ENCODE data around the gene ERBB4. TPM values are rescaled to one million over a fixed set of nuclear protein-coding genes. Genes with fewer than 3 reads are reported as not detected.
A peak's percentile ranks its signal among the peaks of the same experiment; 100 is the strongest.
"Not testable (repeated sequence)": the region's sequence is repeated elsewhere in the genome, so short reads cannot be mapped to it uniquely, and the experiment has no call there.

Gene ERBB4
- total RNA-seq, 2 donors from 2014 or later = 1.0 to 32.8 TPM

DNA sequence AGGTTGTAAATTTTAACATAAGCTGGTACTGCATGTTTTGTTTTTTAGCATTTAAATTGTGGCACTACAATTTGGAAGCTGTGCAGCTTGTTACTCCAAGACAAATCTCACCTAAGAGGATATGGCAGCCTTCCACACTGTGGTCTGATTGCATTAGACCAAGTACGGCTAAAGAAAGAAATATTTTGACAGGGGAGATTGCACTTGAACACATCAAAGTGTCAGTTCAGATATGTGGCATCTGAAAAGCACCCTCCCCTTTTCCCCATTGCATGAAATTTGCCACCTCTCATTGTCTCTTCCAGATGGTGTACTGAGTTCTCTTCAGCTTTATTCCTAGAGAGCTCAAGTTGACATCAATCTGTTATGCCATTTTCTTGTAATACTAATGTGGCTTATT, 295.9 kb downstream of the ERBB4 start:
- Histone ChIP-seq H3K4me3 (no peak overlapping the region), H3K4me1 (replicated peaks) (no peaks in the 10 kb centered on the region), H3K9me3 (no peaks in the 10 kb centered on the region), H3K27ac (no peak overlapping the region), H3K36me3 (no peaks in the 10 kb centered on the region), H3K27me3 (replicated peaks; ENCODE audit: insufficient read depth) (no peaks in the 10 kb centered on the region)
- intact Hi-C loops (cut with DNase I) = no loop called here
- TF ChIP-seq CTCF (IDR thresholded peaks at IDR 0.05) = no peak
- TF ChIP-seq POLR2AphosphoS5 (IDR thresholded peaks at IDR 0.05) = no peak
- TF ChIP-seq POLR2A (IDR thresholded peaks at IDR 0.05) = no peak
- no peak for DNase-seq (ENCODE audit: low spot score)
- 47% methylated on average over 1 of the region's 1 CpG for WGBS

DNA sequence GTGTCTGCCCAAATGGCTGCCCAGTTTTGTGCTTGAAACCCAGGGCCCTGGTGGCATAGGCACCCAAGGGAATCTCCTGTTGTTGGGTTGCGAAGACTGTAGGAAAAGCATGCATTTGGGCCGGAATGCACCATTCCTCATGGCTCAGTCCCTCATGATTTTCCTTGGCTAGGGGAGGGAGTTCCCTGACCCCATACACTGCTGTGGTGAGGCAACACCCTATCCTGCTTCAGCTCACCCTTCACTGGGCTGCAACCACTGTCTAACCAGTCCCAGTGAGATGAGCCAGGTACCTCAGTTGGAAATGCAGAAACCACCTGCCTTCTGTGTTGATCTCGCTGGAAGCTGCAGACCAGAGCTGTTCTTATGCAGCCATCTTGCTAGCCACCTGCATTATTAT, 300.4 kb downstream of the ERBB4 start:
- H3K27ac ChIP-seq; H3K27me3 ChIP-seq (replicated peaks; ENCODE audit: insufficient read depth); H3K4me3 ChIP-seq; H3K36me3 ChIP-seq; H3K4me1 ChIP-seq (replicated peaks); H3K9me3 ChIP-seq; intact Hi-C loops (cut with DNase I); DNase-seq (ENCODE audit: low spot score): not testable (repeated sequence)
- WGBS = 86% methylated on average over 3 of the region's 3 CpGs

- no peak for TF ChIP-seq POLR2A (IDR thresholded peaks at IDR 0.05)
- no peak for TF ChIP-seq CTCF (IDR thresholded peaks at IDR 0.05)
- TF ChIP-seq POLR2AphosphoS5 (IDR thresholded peaks at IDR 0.05) = no peak
- Histone ChIP-seq H3K4me3 (no peak overlapping the region), H3K4me1 (replicated peaks) (no peaks in the 10 kb centered on the region), H3K27ac (no peak overlapping the region), H3K9me3 (no peaks in the 10 kb centered on the region), H3K36me3 (no peaks in the 10 kb centered on the region), H3K27me3 (replicated peaks; ENCODE audit: insufficient read depth) (no peaks in the 10 kb centered on the region)
- DNase-seq (ENCODE audit: low spot score) = no peak
- WGBS = 56% methylated on average over 13 of the region's 13 CpGs
- intact Hi-C loops (cut with DNase I) = no loop called here
Measured at GRCh38 chr2:212237350-212238095, 301.1 kb downstream of the ERBB4 start.

- no peaks in the 10 kb centered on the region for H3K36me3 ChIP-seq
- 15% methylated on average over 2 of the region's 2 CpGs for WGBS
Measured at GRCh38 chr2:212228743-212229171, 309.8 kb downstream of the ERBB4 start.

DNA sequence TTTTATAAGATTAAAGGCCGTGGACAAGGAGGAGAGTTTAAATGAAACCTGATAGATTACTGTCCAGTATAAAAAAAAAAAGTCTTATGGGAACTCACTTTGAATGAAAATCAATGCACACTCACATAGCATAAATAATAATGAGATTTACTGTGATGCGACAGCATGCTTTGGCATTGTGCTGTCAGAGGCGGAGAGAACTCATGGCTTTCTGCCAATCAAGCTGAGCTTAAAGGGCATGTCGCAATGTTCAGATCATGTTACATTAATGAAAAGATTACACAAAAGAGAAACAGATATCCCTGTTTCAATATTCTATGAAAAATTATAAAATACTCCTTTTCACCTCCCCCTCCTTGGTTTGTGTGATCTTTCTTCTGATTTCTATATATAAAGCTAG, 310.8 kb downstream of the ERBB4 start:
- DNase-seq (ENCODE audit: low spot score) = peak; percentile 76
- intact Hi-C loops (cut with DNase I) = no loop called here
- TF ChIP-seq CTCF (IDR thresholded peaks at IDR 0.05) (no peak), POLR2A (IDR thresholded peaks at IDR 0.05) (no peak), POLR2AphosphoS5 (IDR thresholded peaks at IDR 0.05) (peak; percentile 76)

More at GRCh38 chr2:212228743-212229171, 309.8 kb downstream of the ERBB4 start:
- no peak overlapping the region for H3K4me3 ChIP-seq
- no peak for DNase-seq (ENCODE audit: low spot score)
- H3K9me3 ChIP-seq = no peaks in the 10 kb centered on the region
- intact Hi-C loops (cut with DNase I) = no loop called here
- TF ChIP-seq POLR2AphosphoS5 (IDR thresholded peaks at IDR 0.05) (no peak), CTCF (IDR thresholded peaks at IDR 0.05) (no peak), POLR2A (IDR thresholded peaks at IDR 0.05) (no peak)
- no peak overlapping the region for H3K27ac ChIP-seq
- no peaks in the 10 kb centered on the region for H3K4me1 ChIP-seq (replicated peaks)
- H3K27me3 ChIP-seq (replicated peaks; ENCODE audit: insufficient read depth) = no peaks in the 10 kb centered on the region

More for the DNA sequence above, 310.8 kb downstream of the ERBB4 start:
- WGBS = 21% methylated on average over 4 of the region's 4 CpGs
- H3K9me3 ChIP-seq = no peaks in the 10 kb centered on the region
- no peak overlapping the region for H3K27ac ChIP-seq
- H3K27me3 ChIP-seq (replicated peaks; ENCODE audit: insufficient read depth) = no peaks in the 10 kb centered on the region
- no peaks in the 10 kb centered on the region for H3K36me3 ChIP-seq
- no peak overlapping the region for H3K4me3 ChIP-seq
- no peaks in the 10 kb centered on the region for H3K4me1 ChIP-seq (replicated peaks)

Data from prostate gland (tissue), 2 donors.